HG03108 (cell line): ENCODE measurements around the gene GDF11.
"Not testable (repeated sequence)": the region's sequence is repeated elsewhere in the genome, so short reads cannot be mapped to it uniquely, and the experiment has no call there.

Experiments used
- ATAC-seq: cut with Tn5 transposase; IDR thresholded peaks from one replicate; pipeline ENCODE4 v1.9.1; 2021; ENCODE audit warnings: moderate library complexity; ENCODE audit not compliant: unreplicated experiment

GDF11 gene

DNA sequence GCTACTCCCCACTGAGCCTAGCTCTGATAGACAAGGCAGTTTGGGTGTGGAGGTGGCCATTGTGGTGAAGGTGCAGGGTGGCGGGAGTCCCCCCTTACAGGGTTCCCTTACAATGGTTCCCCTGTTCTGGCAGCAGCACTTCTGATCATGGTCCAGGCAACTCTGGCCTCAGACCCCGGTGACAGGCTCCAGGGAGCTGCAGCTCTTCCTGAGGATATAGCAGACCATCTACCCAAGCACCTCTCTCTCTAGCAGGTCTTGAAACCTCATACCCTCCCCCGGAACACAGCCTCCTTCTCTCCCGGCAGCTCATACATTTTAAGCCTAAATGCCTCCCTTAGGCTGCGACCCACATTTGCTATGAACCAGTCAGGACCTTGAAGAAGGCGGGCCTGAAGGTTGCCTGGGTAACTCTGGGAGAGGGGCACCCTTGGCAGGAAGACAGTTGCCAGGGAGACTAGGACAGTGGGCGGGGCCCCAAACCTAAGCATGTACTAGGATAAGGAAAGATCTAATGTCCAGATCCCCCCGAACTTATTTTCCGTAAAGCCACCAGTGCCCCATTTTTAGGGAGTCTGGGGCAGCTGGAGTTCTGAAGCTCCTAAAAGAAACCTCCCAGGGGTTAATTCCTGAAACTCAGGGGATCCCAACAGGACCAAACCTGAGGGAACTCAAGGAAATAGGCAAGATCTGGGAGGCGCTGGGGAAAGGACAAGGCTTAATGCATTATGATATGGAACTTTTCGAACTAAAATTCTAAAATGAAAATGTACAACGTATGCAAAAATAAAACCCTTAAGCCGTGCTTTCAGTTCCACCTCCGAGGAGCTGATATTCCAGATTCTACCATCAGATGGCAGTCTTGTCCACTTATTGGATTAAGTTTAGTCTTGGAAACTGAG, 4.5 kb upstream of the GDF11 start:
- peak; percentile 86 for ATAC-seq

DNA sequence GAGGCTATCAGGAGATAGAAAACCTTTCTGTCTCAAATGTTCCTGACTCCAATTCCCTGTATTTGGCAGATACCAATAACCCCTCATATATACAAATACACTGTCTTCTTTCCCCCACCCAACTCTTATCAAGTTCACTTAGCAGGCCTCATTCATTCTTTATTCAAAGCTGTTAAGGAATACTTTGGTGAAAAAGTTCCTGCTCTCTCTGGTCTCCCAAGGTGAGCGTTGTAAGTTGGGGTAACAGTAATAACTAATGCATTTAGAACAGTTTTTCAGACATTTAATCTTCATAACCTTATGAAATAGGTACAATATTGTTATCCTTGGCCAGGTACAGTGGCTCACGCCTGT, 3.9 kb upstream of the GDF11 start:
- ATAC-seq, result no peak

DNA sequence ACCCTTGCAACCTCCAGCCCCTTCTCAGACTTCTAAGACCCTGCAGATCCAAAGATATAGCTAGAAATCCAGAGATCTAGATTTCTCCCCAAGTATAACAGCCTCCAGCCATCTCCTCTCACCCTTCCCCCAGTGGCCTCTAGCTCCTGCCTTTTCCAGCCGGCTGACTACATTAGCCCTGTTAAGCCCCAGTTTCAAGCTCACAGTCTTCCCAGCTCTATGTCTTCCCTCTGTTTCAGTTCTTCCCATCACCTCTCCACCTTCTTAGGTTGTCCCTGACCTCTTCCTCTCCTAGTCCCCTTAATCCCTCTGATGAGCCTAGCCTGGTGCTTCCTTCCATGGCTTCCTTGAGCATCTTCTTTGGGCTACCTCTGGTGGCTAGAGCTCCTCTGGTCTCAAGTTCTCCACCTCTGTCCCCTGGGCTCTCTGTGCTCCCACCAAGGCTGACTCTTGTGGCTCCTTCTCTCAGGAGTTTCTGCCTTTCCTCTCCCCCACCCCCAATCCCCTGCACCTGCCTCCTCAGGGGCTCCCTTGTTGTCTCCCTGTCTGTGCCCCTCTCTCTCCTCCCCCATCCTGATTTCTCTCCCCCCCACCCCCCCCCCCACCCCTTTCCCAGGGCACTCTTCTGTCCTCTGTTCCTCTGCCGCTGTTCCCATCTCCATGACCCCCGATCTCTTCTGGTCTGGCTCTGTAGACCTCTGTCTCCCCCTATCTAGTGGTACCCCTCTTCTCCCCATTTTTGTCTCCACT, 816 bp upstream of the GDF11 start:
- ATAC-seq, result no peak

DNA sequence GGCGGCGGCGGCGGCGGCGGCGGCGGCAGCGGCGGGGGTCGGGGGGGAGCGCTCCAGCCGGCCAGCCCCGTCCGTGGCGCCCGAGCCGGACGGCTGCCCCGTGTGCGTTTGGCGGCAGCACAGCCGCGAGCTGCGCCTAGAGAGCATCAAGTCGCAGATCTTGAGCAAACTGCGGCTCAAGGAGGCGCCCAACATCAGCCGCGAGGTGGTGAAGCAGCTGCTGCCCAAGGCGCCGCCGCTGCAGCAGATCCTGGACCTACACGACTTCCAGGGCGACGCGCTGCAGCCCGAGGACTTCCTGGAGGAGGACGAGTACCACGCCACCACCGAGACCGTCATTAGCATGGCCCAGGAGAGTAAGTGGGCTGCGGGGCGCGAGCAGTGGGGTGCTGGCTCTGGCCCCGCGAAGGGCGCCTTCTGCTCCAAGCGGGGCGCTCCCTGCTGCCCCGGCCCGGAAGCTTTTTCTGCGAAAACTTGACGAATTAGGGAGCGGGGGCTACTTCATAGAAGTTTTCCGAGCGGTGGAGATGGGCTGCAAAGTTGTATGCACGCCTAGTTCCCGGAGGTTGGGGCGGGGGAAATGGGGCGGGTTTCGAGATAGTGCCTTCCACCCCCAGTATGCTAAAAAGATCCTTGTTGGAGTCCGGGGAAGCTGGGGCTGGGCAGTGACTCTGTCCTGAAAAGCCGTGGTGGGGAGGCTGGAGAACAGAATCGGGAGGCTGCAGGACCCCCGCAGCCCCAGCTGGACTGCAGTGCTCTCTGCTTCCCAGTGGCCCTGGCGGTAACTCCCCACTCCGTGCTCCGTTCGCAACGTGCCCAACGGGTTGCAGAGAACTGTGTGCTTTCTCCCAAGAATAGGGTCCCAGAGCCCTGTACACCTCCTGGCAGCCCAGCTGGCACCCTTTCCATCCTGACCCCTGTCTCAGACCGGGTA, 751 bp downstream of the GDF11 start:
- ATAC-seq, result peak; percentile 31

DNA sequence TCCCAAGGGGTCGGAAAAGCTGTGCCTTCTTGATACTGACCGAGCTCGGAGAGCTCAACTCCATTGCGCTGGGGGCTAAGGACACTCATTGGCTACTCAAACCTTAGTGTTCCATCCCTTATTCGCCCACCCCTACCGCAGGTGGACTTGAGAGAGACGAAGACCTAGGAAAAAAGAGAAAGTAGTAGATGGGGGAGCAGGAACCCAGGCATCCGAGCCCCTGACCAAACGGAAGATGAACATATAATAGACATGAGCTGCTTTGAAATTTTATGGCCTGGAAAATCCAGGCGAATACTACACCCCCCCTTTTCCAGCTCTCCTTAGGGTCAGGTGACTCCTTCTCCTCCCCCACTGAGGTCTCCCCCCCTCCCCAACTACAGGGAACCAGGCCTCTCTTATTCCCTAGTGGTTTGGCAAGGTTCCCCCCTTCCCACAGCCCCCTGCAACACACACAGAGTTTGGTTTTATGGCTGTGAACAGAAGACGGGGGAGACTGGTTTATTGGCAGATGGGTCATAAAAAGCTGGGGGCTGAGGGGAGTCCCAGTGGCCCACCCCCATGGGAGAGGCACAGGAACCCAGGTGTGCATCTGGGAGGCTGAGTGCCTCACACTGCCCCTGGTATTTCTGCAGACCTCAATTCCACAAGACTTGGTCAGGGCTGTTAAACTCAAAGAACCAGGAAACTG, 1.6 kb downstream of the GDF11 start:
- ATAC-seq, result no peak

DNA sequence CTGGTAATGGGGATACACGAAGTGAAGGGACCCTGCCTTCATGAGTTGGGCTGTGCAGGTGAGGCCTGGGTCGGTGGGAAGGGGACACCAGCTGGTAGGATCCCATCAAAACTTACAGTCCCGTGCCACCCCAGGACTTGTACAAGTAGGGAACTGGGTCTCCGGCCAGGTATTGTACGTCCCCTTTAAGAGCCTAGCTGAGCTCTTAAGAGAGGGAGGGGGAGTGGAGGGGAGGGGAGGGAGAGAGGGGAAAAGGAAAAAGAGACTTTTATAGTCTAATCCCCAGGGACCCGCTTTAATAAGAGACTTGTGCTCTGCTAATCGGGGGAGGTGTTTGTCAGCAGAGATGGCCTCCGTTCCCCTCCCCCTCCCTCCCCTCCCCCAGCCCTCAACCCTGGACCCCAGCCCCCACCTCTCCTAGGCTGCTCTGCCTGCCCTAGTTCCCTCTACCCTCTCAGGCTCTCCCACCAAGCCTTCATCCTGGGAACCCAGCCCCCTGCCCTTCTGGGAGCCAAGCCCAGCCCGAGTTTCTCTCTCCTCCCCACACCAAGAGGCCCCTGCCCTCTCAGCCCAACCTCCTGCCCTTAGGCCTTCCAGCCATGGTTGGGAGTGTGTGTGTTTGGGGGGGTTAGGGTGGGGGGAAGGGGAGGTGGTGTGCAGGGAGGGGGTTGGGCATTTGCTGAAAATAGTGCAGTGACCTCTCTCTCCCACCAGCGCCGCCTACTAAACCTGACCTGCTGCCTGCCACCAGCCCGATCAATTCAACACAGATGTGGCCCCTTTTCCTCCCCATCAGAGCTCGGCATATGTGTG, 2.6 kb downstream of the GDF11 start:
- no peak for ATAC-seq

DNA sequence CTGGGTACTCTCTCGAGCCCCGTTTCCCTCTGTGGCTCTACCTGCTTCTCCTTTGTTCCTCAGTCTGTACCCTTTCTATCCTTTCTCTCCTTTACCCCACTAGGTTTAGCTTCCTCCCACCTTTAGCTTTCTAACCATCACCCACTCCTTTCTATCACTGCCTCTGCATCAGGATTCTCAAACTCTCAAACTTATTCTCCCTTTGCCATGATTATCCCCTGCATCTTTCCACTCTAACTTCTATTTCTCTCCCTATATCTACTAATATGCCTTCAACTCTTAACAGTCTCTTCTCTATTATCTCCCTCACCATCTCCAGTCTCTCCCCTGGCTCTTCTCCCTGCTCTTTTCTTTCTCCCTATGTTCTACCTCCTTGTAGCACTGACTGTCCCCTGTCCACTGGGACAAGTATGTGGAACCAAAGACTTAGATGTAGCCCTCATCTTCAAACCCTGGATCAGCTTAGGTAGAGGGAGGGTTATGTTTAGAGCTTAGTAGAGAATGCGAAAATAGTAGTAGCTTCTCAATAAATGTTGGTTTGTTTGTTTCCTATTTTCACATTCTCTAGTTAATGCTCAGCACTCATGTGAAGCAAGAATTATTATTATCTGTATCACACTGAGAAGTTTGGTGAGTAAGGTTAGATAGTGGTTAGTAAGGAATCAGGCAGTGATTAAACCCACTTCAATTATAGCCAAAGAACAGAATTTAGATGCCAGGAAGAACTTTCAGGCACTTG, 3.4 kb downstream of the GDF11 start:
- ATAC-seq, result no peak

DNA sequence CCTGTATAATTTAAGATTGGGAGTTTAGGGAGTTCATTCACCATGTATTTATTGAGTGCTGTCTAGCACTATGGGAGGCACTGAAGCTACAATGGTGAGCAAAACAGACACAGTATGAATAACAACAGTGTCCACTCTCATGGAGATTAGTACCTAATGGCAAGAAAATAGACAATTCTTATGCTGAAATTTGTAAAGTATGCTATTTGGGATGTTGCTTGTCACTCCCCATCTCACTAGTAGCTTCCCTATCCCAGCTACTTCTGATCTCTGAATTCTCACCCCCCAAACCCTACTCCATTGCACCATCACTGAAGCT, 4.0 kb downstream of the GDF11 start:
- no peak for ATAC-seq

DNA sequence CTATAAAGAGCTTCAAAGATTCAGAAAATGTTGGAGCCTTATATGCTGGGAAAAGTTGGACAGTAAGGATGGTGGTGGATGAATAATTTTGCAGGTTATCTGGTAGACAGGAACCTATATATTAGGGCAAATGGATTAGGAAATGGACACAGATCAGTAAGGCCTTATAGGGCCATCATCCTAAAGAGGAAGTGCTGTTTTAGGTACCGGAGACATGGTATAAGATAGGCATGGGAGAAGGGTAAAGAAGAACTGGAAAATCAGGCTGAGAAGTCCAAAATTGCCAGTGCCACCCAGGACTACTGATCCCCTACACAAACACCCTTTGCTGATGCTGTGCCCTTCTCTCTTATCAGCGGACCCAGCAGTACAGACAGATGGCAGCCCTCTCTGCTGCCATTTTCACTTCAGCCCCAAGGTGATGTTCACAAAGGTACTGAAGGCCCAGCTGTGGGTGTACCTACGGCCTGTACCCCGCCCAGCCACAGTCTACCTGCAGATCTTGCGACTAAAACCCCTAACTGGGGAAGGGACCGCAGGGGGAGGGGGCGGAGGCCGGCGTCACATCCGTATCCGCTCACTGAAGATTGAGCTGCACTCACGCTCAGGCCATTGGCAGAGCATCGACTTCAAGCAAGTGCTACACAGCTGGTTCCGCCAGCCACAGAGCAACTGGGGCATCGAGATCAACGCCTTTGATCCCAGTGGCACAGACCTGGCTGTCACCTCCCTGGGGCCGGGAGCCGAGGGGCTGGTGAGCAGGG, 5.5 kb downstream of the GDF11 start:
- ATAC-seq, result no peak

DNA sequence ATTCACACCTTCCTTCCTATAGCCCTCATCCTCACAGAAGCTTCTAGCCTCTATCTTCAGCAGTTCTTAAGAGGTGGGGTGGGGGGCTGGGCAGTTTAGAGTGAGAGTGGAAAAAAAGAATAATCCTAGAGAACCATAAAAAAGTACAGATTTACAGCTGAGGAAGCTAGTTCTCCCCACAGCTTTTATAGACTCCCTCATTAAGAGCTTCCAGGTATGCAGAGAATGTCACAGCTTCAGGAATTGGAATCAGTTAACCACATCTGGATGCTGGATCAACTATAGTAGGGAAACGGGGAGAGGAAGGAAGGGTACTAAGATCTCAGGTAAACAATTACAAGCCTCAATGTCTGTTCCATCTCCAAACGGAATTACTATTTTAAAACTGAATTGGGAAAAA, 12.3 kb downstream of the GDF11 start:
- no peak for ATAC-seq

DNA sequence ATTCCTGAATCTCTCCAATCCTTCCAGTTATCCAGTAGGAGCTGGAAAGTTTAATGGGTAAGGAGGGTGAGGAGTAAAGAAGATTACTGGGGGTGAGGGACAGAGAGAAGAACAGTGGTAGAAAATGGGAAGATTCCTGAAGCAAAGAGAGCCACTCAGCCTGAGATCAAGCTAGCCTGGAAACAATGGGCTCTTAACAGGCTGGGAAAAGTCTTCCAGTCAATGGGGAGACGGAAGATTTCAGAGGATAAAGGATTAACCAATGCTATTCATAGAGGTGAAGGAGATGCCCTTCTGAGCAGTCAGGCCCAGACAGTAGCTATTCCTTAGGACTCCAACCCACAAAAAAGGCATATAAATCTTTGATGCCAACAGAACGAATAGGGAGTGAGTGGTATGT, 14.8 kb downstream of the GDF11 start:
- ATAC-seq, result no peak

DNA sequence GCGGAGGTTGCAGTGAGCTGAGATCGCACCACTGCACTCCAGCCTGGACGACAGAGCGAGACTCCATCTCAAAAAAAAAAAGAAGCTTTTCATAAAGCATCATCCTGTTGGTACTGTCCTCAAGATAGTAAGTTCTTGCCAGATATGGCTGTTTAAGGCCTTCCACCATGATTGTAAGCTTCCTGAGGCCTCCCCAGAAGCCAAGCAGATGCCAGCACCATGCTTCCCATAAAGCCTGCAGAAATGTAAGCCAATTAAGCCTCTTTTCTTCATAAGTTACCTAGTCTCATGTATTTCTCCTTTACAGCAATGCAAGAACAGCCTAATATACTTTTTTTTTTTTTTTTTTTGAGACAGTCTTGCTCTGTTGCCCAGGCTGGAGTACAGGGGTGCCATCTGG, 15.7 kb downstream of the GDF11 start:
- not testable (repeated sequence) for ATAC-seq

DNA sequence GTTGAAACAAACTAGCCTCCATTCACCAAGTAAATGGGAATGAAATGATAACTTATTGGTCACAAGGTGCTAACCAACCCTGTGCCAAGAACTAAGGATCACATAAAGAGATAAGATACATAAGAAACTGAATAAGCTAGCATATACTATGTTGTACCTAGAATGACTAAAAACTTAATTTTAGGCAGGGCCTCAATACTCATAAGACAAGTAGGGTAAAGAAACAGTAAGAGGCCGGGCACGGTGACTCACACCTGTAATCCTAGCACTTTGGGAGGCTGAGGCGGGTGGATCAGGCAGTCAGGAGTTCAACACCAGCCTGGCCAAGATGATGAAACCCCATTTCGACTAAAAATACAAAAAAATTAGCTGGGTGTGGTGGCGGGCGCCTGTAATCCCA, 17.7 kb downstream of the GDF11 start:
- ATAC-seq, result no peak

DNA sequence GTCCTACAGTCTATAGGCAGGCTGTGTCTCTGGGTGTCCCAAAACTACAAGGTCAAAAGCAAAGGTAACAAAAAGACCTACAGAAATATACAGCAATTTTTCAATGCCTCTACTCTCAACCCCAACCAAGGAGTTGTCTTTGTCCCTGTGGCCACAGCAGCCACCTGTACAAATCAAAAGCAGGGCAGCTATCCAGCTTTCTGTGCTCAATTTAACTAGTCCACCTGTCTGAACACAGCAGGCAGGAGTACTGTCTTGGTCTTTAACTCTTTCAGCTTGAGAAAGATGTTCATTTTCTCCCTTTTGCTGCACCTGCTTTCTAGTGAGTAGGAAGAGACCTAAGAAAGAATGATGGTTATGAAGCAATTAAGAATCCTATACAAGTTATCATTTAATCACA, 19.7 kb downstream of the GDF11 start:
- no peak for ATAC-seq

DNA sequence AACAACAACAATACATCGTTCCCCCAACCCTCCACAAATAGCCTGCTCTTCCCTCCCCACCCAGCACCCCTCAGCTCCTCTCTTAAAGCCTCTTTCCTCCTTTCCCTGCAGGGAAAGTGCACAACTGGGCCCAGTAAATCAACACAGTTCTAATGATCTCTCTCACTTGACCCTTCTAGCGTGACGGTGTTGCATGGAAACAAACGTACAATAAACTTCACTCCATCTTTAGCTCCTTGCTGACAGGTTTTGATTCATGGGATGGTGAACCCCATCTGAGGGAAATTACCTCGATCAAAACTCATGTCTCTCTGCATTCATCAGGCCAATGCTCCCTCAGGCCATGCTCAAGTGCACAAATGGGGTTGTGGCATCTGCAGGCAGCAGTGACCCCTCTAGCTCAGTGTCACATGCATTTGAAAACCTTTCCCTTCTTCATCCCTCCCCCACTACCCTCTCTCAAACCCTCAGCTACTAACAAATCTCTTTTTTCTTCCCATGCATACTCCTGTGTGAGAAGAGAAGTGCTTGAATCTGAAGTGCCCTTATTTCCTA, 22.9 kb downstream of the GDF11 start:
- no peak for ATAC-seq

DNA sequence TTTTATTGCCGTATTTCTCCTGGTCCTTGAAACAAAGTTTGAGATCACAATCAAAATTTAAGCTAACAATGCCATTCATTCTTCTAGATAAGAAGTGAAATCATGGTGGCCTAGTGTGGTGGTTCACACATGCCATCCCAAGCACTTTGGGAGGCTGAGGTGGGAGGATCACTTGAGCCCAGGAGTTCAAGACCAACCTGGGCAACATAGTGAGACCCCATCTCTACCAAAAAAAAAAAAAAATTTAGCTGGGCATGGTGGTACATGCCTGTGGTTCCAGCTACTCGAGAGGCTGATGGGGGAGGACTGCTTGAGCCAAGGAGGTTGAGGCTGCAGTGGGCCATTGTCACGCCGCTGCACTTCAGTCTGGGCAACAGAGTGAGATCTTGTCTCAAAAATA, 24.2 kb downstream of the GDF11 start:
- ATAC-seq, result no peak

DNA sequence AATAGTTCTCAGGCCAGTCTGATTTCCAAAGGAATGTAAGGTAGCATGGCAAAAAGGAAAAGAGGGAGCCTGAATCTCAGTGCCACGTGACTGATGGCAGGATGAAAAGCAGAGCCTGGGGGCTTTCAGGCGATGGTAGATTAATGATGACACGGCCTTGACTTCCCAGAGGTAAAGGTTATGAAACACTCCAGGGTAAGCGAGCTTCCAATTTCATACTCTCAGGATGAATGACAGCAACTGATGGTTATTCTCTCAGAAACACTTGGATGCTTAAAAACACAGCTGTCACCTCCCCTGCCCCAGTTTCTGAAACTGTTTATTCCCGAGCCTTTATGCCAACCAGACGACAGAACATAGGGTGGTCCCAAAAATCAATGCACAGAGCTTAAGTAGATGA, 28.8 kb downstream of the GDF11 start:
- ATAC-seq, result no peak

DNA sequence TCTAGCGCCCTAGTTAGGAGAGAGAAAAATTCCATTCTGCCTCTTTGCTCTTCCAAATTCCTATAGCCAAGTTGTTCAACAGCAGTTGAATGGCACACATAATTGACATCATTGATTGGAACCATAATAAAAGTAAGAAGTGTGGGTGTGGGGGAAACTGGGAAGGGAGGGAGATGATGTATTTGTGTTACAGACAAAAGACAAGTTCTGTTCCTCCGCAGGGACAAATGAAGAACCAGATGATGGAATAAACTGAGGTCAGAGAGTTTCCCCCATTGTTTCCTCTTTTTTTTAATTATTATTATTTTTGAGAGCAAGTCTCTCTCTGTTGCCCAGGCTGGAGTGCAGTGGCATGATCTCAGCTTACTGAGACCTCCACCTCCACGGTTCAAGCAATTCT, 34.9 kb downstream of the GDF11 start:
- ATAC-seq, result no peak
